HG03280 (cell line): Measurements from ENCODE around the gene EME2.
"Not testable (repeated sequence)": the region's sequence is repeated elsewhere in the genome, so short reads cannot be mapped to it uniquely, and the experiment has no call there.

Experiments
- ATAC-seq: cut with Tn5 transposase; IDR thresholded peaks from one replicate; pipeline ENCODE4 v1.9.1; 2021; ENCODE audit warnings: mild to moderate bottlenecking, moderate library complexity; ENCODE audit not compliant: unreplicated experiment

EME2 gene

DNA sequence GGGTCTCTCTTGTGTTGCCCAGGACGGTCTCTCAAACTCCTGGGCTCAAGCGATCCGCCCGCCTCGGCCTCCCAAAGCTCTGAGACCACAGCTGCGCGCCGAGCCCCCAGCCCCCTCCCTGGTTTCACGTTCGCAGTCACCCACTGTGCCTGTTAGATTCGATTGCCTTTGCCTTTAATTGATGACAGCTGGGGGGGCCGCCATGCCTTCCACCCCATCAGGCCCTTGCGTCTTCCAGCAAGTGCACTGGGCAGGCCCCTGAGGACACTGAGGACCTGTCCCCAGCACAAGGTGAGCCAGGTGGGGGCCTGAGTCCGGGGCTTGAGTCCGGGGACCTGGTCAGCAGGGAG, 17.6 kb downstream of the EME2 start:
- ATAC-seq: no peak

DNA sequence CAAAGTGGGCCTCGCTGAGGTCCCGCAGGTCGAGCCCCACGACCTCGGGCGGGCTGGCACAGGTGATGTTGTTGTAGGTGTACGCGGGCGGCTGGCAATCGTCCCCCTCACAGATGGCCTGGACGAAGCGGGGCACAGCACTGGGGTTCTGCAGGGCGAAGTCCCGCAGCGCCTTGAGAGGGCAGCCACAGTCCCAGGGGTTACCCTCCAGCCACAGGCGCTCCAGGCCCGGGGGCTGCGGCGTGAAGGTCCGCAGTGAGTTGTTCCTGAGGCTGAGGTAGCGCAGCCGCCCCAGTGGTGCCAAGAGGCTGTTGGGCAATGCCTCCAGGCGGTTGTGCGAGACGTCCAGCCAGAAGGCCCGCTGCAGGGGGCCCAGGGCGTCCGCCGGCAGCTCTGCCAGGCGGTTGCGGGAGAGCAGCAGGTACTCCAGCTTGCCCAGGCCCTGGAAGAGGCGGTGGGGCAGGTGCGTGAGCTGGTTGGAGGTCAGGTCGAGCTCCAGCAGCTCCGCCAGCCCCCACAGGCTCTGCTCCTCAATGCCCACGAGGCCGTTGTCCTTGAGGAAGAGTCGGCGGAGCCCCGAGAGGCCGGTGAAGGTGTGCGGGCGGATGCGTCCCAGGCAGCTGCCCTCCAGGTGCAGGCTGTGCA, 18.1 kb downstream of the EME2 start:
- ATAC-seq: no peak

DNA sequence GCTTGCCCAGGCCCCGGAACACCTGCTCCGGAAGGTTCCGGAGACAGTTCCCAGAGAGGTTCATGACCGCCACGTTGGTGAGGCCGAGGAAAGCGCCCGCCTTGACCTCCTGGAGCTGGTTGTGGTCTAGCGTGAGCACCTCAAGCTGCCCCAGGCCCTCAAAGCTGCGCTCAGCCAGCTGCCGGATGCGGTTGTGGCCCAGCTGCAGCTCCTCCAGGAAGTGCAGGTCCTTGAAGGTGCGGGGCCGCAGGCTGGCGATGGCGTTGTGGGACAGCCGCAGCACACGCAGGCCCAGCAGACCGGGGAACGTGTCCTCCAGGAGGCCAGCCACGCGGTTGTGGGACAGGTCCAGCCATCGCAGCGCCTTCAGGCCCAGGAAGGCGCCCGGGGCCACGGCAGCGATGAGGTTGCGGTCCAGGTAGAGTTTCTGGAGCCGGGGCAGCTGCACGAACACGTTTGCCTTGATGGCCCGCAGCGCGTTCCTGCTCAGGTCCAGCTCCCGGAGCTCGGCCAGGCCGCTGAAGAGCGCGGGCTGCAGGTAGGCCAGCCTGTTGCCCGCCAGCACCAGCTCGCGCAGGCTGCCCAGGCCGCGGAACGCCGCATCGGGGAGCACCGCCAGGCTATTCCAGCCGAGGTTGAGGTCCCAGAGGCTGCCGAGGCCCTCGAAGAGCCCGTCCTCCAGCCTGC, 18.8 kb downstream of the EME2 start:
- no peak for ATAC-seq

DNA sequence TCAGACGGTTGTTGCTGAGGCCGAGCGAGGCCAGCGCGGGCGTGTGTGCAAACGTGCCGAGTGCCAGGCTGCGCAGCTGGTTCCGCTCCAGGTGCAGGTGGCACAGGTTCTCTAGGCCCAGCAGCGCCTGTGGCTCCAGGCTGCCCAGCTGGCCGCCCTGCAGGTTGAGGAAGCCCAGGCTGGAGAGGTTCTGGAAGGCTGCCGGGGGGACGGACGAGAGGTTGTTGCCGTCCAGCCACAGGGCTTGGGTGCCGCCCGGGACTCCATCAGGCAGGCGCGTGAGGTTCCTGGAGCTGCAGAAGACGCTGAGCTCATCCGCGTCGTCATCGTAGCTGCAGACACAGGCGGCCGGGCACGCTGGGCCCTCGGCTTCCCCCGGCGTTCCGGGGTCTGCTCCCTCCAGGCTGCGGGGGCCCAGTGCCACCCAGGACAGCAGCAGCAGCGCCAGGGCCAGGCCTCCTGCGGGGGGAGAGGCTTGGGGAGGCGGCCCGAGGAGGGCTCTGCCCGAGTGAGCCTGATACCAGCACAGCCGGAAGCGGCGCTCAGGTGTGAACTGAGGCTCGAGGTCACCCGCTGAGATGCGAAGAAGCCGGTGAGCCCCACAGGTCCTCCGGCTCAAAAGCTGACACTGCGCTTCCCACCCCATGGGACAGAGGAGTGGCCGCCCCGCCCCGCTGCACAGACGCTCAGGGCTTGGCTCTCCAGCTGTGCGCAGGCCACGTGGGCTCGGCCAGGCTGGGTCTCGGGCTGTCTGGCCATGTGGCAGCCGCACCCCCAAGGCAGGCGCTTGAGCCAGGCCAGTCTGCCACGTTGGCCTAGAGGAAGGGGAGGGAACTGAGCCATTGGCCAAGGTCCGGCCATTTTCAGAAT, 19.6 kb downstream of the EME2 start:
- ATAC-seq: no peak

DNA sequence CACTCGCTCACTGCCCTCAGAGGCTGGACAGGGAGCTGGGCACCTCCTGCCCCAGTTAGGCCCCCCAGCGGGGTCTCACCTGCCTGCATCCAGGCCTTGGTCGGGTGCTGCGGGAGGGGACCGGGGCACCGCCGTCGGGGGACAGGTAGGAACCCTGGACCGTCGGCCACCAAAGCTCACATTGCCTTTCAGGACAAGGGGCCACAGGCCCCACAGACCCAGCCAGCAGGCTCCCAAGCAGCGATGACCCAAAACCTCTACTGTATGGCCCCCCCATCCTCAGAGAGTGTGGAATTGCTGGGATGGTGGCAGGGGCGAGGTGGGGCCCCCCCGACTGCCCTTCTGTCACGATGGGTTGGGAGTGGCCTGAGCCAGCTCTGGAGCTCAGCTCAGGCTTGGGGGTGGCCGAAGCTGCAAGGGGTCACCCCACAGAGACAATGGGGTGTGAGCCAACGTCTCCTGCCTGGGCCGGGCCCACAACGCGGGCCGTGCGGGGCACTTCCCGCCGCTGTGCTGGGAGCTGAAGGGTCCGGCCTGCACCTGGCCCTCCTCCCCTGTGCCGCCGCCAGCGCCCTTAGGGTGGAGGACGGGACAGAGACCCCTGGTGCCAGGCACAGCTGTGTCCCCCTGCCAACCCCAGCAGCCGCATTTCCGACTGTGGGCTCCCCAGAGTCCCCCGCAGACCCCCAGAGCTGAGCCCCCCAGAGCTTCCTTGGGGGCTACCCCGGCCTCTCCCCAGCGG, 20.4 kb downstream of the EME2 start:
- no peak for ATAC-seq

DNA sequence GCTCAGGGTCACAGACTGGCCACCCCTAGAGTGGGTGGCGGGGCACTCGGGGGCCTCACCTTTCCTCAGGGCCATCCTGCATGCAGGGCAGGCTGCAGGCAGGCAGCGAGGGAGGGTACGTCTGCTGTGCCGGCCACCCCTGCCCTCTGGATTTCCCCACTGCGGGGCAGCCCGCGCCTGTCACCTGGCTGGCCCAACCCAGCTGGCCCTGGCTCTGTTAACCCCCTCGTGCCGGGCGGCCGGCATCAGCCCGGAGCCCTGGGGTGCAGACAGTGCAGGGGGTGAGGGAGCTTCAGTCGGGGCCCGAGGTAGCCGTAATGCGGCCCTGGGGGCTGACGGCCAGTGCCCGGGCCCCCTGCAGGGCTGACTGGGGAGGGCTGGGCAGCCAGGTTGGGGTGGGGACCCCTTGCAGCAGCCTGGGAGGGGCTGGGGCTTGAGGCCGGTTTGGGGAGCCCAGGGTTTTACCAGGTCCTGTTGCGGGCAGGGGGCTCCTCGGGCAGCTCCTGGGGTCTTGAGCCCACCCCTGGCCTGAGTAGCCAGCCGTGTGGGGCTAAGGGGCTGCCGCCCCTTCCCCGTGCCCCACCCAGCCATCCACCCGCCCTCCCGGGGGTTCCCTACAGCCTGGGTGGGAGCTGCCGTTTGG, 21.1 kb downstream of the EME2 start, which contains the start of gene IGFALS:
Gene IGFALS, minus strand, starts transcription at position 128 of the 643 bp plus-strand sequence. Its CDS starts 53 bp downstream, at position 75.
- ATAC-seq: no peak

DNA sequence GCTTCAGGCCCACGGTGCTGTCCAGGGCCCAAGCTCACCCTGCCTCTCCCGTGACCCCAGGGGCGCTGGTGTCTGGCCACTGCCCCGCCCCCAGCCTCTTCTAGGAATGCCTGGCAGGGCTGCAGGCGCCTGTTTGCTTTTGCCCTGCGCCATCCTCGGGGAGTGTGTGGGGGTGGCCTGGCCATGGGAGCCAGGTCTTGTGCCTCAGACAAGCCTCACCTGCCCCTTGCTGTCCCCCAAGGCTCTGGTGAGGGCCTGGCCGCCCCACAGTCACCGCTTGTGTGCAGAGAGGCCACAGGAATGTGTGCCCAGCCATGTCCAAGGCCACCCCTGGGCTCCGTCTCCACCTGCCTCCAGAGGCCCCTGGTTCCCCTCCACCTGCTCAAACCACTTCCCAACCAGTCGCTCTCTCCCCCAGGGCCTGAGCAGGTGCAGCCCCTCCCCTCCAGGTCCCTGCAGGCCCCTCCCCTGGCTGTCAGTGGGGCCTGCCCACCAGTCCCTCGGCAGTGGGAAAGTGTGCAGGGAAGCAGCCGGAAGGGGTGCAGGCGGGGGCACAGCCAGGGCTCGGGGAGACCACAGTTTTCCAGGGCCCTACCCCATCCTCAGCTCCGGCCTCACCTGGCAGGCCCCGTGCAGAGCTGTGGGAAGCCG, 21.7 kb downstream of the EME2 start:
- no peak for ATAC-seq

DNA sequence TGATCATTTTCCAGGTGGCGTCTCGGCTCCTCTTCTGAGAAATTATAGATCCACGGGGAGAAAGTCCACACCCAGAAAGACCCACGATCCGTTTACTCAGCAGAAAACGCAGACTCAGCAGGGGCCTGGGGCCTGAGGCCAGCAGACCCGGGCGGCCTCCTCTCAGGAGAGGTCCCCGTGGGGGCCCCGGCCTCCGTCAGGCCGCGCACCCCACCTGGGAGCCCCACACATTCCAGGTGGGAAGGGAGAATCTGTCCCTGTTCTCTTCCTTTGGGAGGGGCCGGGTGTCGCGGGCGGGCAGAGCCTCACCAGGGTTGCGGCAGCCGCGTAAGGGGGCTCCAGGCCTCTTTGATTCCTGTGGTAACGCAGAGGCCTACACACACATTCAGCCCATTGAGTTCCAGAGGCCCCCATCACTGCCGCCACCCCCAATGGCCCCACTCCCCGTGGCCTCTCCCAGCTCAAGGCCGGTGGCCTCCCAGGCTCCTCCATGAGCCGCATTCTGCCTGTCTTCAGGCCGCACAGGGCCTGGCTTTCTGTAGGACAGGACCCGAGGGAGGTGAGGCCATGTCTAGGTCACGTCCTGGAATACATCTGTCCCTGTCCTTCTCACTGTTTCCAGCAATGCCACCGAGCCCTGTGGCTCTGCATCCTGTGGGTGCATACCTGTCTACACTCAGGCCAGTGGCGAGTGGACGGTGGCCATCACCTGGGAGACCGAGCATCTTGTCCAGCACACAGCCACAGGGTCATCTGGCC, 22.5 kb downstream of the EME2 start:
- no peak for ATAC-seq

DNA sequence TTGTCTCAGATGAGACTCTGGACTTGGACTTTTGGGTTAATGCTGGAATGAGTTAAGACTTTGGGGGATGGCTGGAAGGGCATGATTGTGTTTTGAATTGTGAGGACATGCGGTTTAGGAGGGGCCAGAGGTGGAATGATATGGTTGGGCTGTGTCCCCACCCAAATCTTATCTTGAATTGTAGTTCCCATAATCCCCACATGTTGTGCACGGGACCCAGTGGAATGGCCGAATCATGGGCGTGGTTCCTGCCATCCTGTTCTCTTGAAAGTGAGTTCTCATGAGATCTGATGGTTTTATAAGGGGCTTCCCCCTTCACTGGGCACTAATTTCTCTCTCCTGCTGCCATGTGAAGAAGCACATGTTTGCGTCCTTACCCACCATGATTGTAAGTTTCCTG, 26.7 kb downstream of the EME2 start:
- ATAC-seq: not testable (repeated sequence)

DNA sequence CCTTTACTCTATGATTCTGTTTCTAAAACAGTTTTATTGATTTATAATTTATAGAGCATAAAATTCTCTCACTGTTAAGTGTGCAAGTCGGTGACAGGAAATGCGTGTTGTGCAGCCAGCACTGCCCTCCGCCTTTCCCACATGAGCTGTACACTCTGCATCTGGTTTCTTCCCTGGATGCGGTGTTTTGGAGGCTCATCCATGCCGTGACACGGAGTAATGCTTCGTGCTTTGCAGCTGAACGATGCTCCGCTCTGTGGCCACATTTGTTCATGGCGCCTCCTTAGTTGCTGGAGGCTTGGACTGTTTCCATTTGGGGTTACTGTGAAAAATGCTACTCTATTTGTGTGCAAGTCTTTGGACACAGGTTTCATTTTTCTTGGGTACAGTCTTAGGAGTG, 28.1 kb downstream of the EME2 start:
- ATAC-seq: no peak

DNA sequence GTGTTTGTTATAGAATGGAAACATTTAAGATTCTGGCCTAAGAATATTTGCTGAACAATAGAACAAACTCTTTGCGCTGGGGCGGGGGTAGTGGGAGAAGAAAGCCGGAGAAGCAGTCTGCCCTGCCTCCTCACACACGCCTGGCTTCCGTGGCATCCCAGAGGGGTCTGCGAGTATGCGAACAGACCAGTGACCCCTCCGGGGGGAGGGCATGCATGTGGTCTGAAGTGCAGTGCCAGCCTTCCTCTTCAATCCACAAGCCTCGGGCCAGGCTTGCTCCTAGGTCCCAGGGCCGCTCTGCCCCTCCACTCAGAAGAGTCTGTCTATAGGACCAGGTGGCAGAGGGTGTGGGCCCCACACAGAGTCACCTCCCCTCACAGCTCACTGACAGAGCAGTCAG, 35.0 kb downstream of the EME2 start:
- no peak for ATAC-seq

DNA sequence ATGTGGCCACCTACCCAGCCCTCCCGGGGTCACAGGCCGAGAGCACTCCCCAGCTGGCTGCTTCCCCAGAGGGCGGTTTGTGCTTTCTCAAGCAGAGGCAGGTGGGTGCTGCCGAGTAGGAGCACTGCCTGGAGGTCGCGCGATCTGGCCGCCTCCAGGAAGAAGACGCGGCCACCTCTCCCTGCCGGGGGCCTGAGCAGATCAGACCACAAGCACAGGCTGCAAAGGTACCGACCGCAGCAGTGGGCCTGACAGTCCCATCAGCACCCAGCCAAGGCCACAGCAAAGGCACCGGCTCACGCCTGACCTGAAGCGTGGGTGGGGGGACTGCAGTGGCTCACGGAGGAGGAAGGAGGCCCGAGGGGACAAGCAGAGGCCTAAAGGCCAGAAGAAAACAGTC, 36.1 kb downstream of the EME2 start:
- no peak for ATAC-seq

DNA sequence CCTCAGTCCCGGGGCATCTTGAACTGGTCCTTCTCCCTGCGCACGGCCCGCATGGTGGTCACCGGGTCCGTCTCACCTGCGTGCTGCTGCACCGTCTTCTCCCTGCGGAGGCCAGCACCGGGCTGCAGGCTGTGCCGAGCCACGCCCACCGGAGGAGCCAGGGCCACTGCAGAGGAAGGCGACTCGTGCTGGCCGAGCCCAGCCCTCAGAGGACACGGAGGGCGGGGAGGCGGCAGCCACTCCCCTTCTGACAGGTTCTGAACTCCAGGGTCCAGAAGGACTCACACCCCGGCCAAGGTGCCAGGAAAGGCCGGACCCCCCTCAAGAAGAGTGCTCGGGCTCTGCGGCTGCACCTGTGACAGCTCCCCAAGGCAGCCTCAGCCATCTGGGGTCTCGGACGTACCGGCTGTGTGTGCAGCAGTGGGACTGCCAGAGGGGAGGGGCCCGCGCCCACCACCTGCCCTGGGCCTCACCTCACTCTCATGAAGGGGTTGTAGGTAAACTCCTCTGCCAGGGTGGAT, 36.7 kb downstream of the EME2 start:
- no peak for ATAC-seq

DNA sequence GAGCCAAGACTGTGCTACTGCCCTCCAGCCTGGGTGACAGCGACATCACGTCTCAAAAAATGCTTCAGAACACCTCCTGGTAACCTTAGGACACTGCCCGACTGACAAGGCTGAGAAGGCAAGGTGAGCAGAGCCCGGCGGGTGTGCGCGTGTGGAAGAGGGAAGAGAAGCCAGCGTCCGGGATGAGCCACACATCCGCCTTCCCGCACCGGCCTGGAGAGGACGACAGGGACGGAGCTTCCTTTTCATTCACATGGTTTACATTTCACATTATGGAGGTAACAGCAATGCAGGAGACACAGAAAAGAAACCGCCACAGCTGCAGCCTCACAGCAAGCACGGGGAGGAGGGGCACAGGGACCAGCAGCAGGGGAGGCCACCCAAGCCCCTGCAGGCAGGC, 37.5 kb downstream of the EME2 start:
- ATAC-seq: no peak

DNA sequence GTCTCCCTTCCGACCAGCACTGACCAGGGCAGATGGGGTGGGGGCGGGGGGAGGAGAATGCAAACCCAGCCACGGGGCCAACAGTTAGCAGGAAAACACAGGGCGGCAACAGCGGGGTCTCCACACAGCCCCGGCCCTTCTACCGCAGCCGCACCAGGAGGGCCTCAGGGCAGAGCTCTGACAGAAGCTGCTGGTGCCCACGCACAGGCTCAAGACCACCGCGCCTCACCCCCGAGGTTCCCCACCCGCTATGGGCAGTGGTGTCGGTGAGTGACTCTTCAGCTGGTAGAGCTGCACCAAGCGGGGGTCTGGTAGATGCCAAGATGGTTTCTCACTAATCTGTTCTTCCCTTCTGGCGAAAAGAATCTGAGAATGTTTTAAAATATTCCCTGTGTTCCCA, 37.9 kb downstream of the EME2 start:
- no peak for ATAC-seq

DNA sequence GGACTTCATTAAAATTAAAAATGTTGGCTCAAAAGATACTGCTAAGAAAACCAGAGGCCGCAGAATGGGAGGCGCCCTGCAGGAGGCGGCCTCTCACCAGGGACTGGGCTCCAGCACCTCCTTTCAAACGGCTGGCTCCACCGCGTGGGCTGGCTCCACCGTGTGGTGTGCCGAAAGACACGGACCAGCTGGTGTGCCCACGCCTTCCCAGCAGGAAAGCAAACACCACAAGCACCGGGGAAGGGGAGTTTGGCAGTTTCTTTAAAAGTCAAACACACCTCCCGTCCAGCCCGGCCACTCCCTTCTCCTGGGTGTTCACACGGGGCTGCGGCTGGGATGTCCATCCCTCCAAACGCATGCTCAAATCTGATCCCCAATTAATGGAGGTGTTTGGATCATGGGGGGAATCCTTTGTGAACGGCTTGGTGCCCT, 40.1 kb downstream of the EME2 start:
- ATAC-seq: no peak

DNA sequence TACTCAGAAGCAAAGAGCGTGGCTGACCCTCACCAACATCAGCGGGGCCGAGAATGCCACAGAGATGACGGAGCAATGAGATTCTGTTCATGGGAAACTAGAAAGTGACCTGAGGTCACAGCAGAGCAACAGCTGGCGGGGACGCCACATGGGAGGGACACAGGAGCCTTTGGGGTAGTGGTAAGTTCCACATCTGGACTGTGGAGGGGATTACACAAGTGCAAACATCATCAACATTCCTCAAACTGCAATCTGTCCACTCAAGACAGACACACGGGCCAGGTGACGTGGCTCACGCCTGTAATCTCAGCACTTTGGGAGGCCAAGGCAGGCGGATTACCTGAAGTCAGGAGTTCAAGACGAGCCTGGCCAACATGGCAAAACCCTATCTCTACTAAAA, 42.9 kb downstream of the EME2 start:
- no peak for ATAC-seq

DNA sequence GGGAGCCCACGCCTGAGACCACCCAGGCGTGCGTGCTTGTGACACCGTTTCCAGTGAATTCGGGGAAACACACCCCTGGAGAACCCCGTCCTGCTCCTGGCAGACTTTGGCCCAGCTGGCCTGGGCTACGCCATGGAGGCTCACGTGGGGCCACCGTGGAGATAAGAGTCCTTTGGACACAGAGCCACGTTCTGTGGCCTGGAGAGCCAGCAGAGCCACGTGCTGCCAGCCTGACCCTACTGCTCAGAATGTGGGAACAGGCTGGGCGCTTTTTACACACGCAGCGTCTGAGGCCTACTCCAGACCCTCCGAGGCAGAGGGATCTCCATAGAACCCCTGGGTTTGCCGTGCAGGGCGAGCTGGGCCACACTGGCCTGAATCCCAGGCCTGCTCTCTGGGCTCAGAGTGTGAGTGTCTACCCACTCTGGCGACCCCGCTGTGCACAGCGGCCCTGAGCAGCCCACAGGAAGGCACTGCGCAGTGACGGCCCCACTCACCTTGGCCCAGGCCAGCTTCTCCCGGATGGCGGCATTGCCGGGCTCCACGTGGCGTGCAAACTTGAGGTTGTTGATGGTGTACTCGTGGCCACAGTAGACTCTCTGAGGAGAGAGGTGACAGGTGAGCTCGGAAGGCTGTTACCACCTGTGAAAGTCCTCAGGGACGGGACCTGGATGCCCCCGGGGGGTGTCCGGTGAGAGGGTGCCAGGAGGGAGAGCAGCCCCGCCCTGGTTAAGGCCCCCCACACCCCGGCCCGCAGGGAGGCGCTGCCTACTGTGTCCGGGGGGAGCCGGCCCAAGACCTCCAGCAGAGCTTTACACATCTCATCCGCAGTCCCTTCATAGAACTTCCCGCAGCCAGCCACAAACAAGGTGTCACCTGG, 44.0 kb downstream of the EME2 start:
- no peak for ATAC-seq
